ENCODE results near the gene UHRF1.

GRCh38 chr19:4955274-4955673, 46.0 kb downstream of the UHRF1 start:
- no peak for TF ChIP-seq POLR2AphosphoS5 (IDR thresholded peaks at IDR 0.05; ENCODE audit: low read depth, low read length)
- no peak for TF ChIP-seq POLR2A (IDR thresholded peaks at IDR 0.05; ENCODE audit: low read depth, low read length)
